K562 (cell line): ENCODE results near the gene DPP9. TPM values are rescaled to one million over a fixed set of nuclear protein-coding genes. Genes with fewer than 3 reads are reported as not detected.

Experiments used
- ELF1 ChIP-seq: fragments of 200-800 bp; sonication (Bioruptor generic); IDR thresholded peaks from 2 replicates; pipeline ENCODE4 v1.6.1; 2016; ENCODE audit warnings: missing genetic modification characterization, missing compliant biosample characterization
- EP400 ChIP-seq: fragments of 450-650 bp; IDR thresholded peaks from 2 replicates; pipeline ENCODE4 v1.6.1; 2017; ENCODE audit warnings: antibody characterized with exemption, mild to moderate bottlenecking, moderate library complexity
- JUN ChIP-seq, 2 experiments: sonication (generic) in 1 of 2; formaldehyde crosslinking in 1 of 2; IDR thresholded peaks; 2 replicates each; pipeline versions ENCODE4 v1.6.1 to v1.8.0; 2012 to 2022; ENCODE audit warnings: borderline replicate concordance in 2 of 2, mild to moderate bottlenecking in 2 of 2, improper control_type of control experiment in 1 of 2, low read depth in 1 of 2, low read length in 1 of 2, missing genetic modification reagents in 1 of 2
- MCM2 ChIP-seq: fragments of 450-650 bp; IDR thresholded peaks from 2 replicates; pipeline ENCODE4 v1.6.1; 2017; ENCODE audit warnings: low read depth, mild to moderate bottlenecking
- MXI1 ChIP-seq: IDR thresholded peaks from 2 replicates; pipeline ENCODE4 v1.6.1; 2011; ENCODE audit warnings: low read depth, mild to moderate bottlenecking, improper control_type of control experiment, low read length
- NFIX ChIP-seq: fragments of 250-450 bp; sonication (Bioruptor Pico); IDR thresholded peaks from 2 replicates; pipeline ENCODE4 v1.4.0; 2020; ENCODE audit warnings: low read depth, mild to moderate bottlenecking, moderate library complexity
- PTRF ChIP-seq: fragments of 450-650 bp; IDR thresholded peaks from 2 replicates; pipeline ENCODE4 v1.6.1; 2016; ENCODE audit warnings: mild to moderate bottlenecking, missing genetic modification characterization, missing compliant biosample characterization
- RCOR1 ChIP-seq, 2 experiments: IDR thresholded peaks; 2 replicates each; pipeline ENCODE4 v1.6.1; 2012; ENCODE audit warnings: low read depth in 2 of 2, low read length in 2 of 2, borderline replicate concordance in 1 of 2, improper control_type of control experiment in 1 of 2
- SIRT6 ChIP-seq: IDR thresholded peaks from one replicate; pipeline ENCODE4 v1.6.1; 2012; ENCODE audit warnings: low read depth, mild to moderate bottlenecking, control low read depth, inconsistent platforms, low read length, moderate library complexity
- TAF1 ChIP-seq: IDR thresholded peaks from 2 replicates; pipeline ENCODE4 v1.6.1; 2011; ENCODE audit warnings: mild to moderate bottlenecking, low read length, moderate library complexity; ENCODE audit not compliant: insufficient read depth, control insufficient read depth, severe bottlenecking; ENCODE audit errors: extremely low read depth
- TEAD2 ChIP-seq: fragments of 450-650 bp; IDR thresholded peaks from 2 replicates; pipeline ENCODE4 v1.6.1; 2016; ENCODE audit warnings: missing genetic modification characterization, control low read depth, missing compliant biosample characterization
- ZNF124 ChIP-seq: sonication (generic); formaldehyde crosslinking; IDR thresholded peaks from 2 replicates; pipeline ENCODE4 v1.8.1; 2022; ENCODE audit warnings: missing genetic modification reagents
- polyA plus RNA-seq, 8 experiments: library from polyadenylated mRNA; depleted of rRNA in 4 of 8; stranded (reverse) in 5 of 8; unstranded in 3 of 8; fragments of >200 nt; fragmentation: Nextera tagmentation in 2 of 8; fragmentation: Illumina TruSeq in 1 of 8; extraction: Ambion mirVana in 2 of 8; extraction: Trizol in 1 of 8; gene quantifications; 2 replicates each; pipeline versions ENCODE4 v1.2.1 to v1.2.3, GENCODE V29; 2011 to 2014; ENCODE audit warnings: inconsistent platforms in 1 of 8, missing spikeins in 1 of 8
- total RNA-seq, 7 experiments: library from RNA; depleted of rRNA in 6 of 7; stranded (reverse); fragments of >200 nt in 6 of 7; fragmentation: Illumina TruSeq in 2 of 7; extraction: Trizol in 2 of 7; gene quantifications; 2 replicates each; pipeline versions ENCODE4 v1.2.1 to v1.2.3, GENCODE V29; 2011 to 2021; ENCODE audit warnings: low replicate concordance in 1 of 7
- TF ChIP-seq, protein P1 (sequence below), 2 experiments: fragments of 150-350 bp in 1 of 2; IDR thresholded peaks; 2 replicates each; pipeline ENCODE4 v1.6.1; 2012 to 2016; ENCODE audit warnings: low read depth in 2 of 2, low read length in 2 of 2, mild to moderate bottlenecking in 1 of 2, moderate library complexity in 1 of 2
- TF ChIP-seq, protein P2 (sequence below): IDR thresholded peaks from 2 replicates; pipeline ENCODE4 v1.6.1; 2011; ENCODE audit warnings: borderline replicate concordance, low read depth, mild to moderate bottlenecking, moderate library complexity, low read length; ENCODE audit not compliant: insufficient read depth, poor library complexity, severe bottlenecking
- TF ChIP-seq, protein P3 (sequence below): sonication (generic); formaldehyde crosslinking; IDR thresholded peaks from 2 replicates; pipeline ENCODE4 v1.8.1; 2022; ENCODE audit warnings: missing genetic modification reagents
- TF ChIP-seq, protein P4 (sequence below): fragments of 250-450 bp; sonication (Bioruptor Pico); IDR thresholded peaks from 2 replicates; pipeline ENCODE4 v1.8.0; 2022; ENCODE audit warnings: moderate library complexity, mild to moderate bottlenecking, inconsistent platforms

Gene DPP9
- total and polyA plus RNA-seq, 9 of the 15 experiments (the other 6 are each of a cell fraction or from before 2014, with no cell fraction given) = 0.90 to 66.7 (median 24.5) TPM

DNA sequence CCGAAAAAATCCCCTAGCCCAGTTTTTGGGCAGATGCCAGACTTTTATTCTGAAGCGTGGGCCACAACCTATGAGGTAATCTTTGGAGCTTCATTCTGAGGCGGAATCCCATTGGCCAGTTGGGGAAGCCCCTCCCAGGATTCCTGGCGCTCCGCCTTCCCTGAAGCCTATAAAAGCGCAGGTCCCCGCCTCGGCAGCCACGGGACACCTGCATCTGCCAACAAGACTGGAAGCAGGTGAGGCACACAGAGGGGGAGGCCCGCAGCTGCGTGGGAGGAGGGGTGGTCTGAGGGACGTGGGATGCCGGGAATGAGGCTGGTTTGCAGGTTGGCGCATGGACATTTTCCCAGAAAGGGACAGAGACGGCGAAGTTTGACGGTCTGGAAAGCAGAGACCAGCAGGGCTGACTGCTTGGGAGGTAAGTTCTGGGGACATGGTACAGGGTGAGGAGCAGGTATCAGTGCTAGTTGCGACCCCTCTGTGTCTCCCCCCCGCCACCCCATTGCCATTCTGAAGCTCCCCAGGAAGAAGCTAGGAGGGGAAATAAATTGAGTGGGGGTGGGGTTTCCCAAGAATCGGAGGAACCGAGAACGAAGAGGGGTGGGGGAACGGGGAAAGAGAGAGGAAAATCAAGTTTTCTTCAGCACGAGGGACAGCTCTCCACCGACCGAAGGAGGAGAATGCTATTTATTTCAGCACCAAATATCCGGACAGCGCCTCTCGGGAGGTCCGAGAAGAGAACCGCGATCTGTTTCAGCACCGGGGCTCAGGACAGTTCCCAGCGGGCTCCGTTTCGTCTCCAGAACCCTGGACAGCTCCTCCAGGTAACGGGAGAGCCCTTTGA is 45.5 kb upstream of the DPP9 start (continued):
- TF ChIP-seq ZNF124 (CRISPR knock-in tag) = peak; percentile 93
- TF ChIP-seq, protein P1, sequence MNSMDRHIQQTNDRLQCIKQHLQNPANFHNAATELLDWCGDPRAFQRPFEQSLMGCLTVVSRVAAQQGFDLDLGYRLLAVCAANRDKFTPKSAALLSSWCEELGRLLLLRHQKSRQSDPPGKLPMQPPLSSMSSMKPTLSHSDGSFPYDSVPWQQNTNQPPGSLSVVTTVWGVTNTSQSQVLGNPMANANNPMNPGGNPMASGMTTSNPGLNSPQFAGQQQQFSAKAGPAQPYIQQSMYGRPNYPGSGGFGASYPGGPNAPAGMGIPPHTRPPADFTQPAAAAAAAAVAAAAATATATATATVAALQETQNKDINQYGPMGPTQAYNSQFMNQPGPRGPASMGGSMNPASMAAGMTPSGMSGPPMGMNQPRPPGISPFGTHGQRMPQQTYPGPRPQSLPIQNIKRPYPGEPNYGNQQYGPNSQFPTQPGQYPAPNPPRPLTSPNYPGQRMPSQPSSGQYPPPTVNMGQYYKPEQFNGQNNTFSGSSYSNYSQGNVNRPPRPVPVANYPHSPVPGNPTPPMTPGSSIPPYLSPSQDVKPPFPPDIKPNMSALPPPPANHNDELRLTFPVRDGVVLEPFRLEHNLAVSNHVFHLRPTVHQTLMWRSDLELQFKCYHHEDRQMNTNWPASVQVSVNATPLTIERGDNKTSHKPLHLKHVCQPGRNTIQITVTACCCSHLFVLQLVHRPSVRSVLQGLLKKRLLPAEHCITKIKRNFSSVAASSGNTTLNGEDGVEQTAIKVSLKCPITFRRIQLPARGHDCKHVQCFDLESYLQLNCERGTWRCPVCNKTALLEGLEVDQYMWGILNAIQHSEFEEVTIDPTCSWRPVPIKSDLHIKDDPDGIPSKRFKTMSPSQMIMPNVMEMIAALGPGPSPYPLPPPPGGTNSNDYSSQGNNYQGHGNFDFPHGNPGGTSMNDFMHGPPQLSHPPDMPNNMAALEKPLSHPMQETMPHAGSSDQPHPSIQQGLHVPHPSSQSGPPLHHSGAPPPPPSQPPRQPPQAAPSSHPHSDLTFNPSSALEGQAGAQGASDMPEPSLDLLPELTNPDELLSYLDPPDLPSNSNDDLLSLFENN (IDR thresholded peaks at IDR 0.05; ENCODE audit: low read depth in 2 of 2, low read length in 2 of 2) = 0 out of 4 replicates have a peak, but pooled peaks of 1 of the 2 experiments have one; percentile 39
- TF ChIP-seq SIRT6 = no peak
- TF ChIP-seq TEAD2 (tag) = peak; percentile 73; the same call in 1 of the 2 replicates
- peak; percentile 53; the same call in 1 of the 2 replicates for TF ChIP-seq JUN (IDR thresholded peaks at IDR 0.05; ENCODE audit: borderline replicate concordance, low read depth, low read length)
- peak; percentile 99 for TF ChIP-seq JUN (CRISPR knock-in tag; IDR thresholded peaks at IDR 0.05; ENCODE audit: borderline replicate concordance)
- TF ChIP-seq MXI1 = peak; percentile 96
- TF ChIP-seq MCM2 = no peak
- no peak for TF ChIP-seq NFIX (CRISPR knock-in tag)
- TF ChIP-seq RCOR1 (IDR thresholded peaks at IDR 0.05; ENCODE audit: borderline replicate concordance in 1 of 2, low read depth in 2 of 2, low read length in 2 of 2) = peak; percentile 18 to 99; a peak in 3 of 4 replicates
- no peak for TF ChIP-seq TAF1
- TF ChIP-seq, protein P2, sequence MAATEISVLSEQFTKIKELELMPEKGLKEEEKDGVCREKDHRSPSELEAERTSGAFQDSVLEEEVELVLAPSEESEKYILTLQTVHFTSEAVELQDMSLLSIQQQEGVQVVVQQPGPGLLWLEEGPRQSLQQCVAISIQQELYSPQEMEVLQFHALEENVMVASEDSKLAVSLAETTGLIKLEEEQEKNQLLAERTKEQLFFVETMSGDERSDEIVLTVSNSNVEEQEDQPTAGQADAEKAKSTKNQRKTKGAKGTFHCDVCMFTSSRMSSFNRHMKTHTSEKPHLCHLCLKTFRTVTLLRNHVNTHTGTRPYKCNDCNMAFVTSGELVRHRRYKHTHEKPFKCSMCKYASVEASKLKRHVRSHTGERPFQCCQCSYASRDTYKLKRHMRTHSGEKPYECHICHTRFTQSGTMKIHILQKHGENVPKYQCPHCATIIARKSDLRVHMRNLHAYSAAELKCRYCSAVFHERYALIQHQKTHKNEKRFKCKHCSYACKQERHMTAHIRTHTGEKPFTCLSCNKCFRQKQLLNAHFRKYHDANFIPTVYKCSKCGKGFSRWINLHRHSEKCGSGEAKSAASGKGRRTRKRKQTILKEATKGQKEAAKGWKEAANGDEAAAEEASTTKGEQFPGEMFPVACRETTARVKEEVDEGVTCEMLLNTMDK = no peak
- TF ChIP-seq EP400 = no peak
- TF ChIP-seq PTRF = 0 out of 2 replicates have a peak, but pooled peaks have one; percentile 47
- TF ChIP-seq, protein P3, sequence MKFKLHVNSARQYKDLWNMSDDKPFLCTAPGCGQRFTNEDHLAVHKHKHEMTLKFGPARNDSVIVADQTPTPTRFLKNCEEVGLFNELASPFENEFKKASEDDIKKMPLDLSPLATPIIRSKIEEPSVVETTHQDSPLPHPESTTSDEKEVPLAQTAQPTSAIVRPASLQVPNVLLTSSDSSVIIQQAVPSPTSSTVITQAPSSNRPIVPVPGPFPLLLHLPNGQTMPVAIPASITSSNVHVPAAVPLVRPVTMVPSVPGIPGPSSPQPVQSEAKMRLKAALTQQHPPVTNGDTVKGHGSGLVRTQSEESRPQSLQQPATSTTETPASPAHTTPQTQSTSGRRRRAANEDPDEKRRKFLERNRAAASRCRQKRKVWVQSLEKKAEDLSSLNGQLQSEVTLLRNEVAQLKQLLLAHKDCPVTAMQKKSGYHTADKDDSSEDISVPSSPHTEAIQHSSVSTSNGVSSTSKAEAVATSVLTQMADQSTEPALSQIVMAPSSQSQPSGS (CRISPR knock-in tag) = peak; percentile 94
- TF ChIP-seq, protein P4, sequence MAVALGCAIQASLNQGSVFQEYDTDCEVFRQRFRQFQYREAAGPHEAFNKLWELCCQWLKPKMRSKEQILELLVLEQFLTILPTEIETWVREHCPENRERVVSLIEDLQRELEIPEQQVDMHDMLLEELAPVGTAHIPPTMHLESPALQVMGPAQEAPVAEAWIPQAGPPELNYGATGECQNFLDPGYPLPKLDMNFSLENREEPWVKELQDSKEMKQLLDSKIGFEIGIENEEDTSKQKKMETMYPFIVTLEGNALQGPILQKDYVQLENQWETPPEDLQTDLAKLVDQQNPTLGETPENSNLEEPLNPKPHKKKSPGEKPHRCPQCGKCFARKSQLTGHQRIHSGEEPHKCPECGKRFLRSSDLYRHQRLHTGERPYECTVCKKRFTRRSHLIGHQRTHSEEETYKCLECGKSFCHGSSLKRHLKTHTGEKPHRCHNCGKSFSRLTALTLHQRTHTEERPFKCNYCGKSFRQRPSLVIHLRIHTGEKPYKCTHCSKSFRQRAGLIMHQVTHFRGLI (CRISPR knock-in tag) = no peak
- TF ChIP-seq ELF1 = no peak; the same call in 1 of the 2 replicates
